ENCODE results near the gene SPANXB1. TPM values are rescaled to one million over a fixed set of nuclear protein-coding genes. Genes with fewer than 3 reads are reported as not detected.
"Not testable (repeated sequence)": the region's sequence is repeated elsewhere in the genome, so short reads cannot be mapped to it uniquely, and the experiment has no call there.

SPANXB1 gene
- not detected in 2 replicates for total RNA-seq (ENCODE audit: low replicate concordance)

- not testable (repeated sequence) for H3K36me3 ChIP-seq; H3K4me3 Mint-ChIP-seq; H3K36me3 Mint-ChIP-seq; H3K4me1 ChIP-seq; H3K9me3 Mint-ChIP-seq; H3K27ac ChIP-seq; H3K9ac ChIP-seq; H3K9me3 ChIP-seq (ENCODE audit: low read depth); H3K27me3 Mint-ChIP-seq (ENCODE audit: insufficient read depth, low read depth); H4K20me1 ChIP-seq (ENCODE audit: low read depth); H3K4me3 ChIP-seq; H2AFZ ChIP-seq (replicated peaks); H3F3A ChIP-seq (ENCODE audit: low read depth); H3K27ac Mint-ChIP-seq; H3K27me3 ChIP-seq; H3K79me2 ChIP-seq (ENCODE audit: low read depth); H3K4me2 ChIP-seq; DNase-seq (ENCODE audit: low spot score); H3K4me1 Mint-ChIP-seq
Measured at GRCh38 chrX:141002568-141002967, at the start of gene SPANXB1. Gene SPANXB1 (plus strand): TSS chrX:141002594. CDS start chrX:141002694, 100 bp downstream.

GRCh38 chrX:140967036-140967435 is 35.4 kb upstream of the SPANXB1 start:
- no peak overlapping the region for H3K4me2 ChIP-seq
- H3K27me3 Mint-ChIP-seq (ENCODE audit: insufficient read depth, low read depth) = peaks cover 5% of the 10 kb centered on the region
- no peak for DNase-seq (ENCODE audit: low spot score)
- H3K9me3 Mint-ChIP-seq = peaks cover 2% of the 10 kb centered on the region
- H3K36me3 ChIP-seq = no peaks in the 10 kb centered on the region
- H3K4me3 ChIP-seq = no peak overlapping the region
- H3K79me2 ChIP-seq (ENCODE audit: low read depth) = no peaks in the 10 kb centered on the region
- H3K4me1 Mint-ChIP-seq = no peaks in the 10 kb centered on the region
- H4K20me1 ChIP-seq (ENCODE audit: low read depth) = no peaks in the 10 kb centered on the region
- no peaks in the 10 kb centered on the region for H3K27me3 ChIP-seq
- no peak overlapping the region for H2AFZ ChIP-seq (replicated peaks)
- no peak for TF ChIP-seq EZH2 (IDR thresholded peaks at IDR 0.05)
- TF ChIP-seq EZH2phosphoT487 (IDR thresholded peaks at IDR 0.05) = no peak
- TF ChIP-seq CTCF (IDR thresholded peaks at IDR 0.05) = no peak
- H3K9me3 ChIP-seq (ENCODE audit: low read depth) = no peaks in the 10 kb centered on the region
- no peak overlapping the region for H3K4me3 Mint-ChIP-seq
- H3K36me3 Mint-ChIP-seq = no peaks in the 10 kb centered on the region
- H3K27ac ChIP-seq = no peak overlapping the region
- no peak overlapping the region for H3K9ac ChIP-seq
- H3F3A ChIP-seq (ENCODE audit: low read depth) = no peaks in the 10 kb centered on the region
- H3K27ac Mint-ChIP-seq = no peak overlapping the region
- no peaks in the 10 kb centered on the region for H3K4me1 ChIP-seq

- H3K4me1 Mint-ChIP-seq = no peaks in the 10 kb centered on the region
- peaks cover 3% of the 10 kb centered on the region for H3K27me3 Mint-ChIP-seq (ENCODE audit: insufficient read depth, low read depth)
- H3K9me3 Mint-ChIP-seq = no peaks in the 10 kb centered on the region
Measured at GRCh38 chrX:140971099-140971795, 31.1 kb upstream of the SPANXB1 start.

More at GRCh38 chrX:140971099-140971795, 31.1 kb upstream of the SPANXB1 start:
- H3K4me2 ChIP-seq = no peak overlapping the region
- no peak overlapping the region for H3K27ac ChIP-seq
- H3K79me2 ChIP-seq (ENCODE audit: low read depth) = no peaks in the 10 kb centered on the region
- H4K20me1 ChIP-seq (ENCODE audit: low read depth) = no peaks in the 10 kb centered on the region
- H3K9me3 ChIP-seq (ENCODE audit: low read depth) = no peaks in the 10 kb centered on the region
- DNase-seq (ENCODE audit: low spot score) = no peak
- H3K36me3 Mint-ChIP-seq = no peaks in the 10 kb centered on the region
- H3K4me3 ChIP-seq = no peak overlapping the region
- H3K4me3 Mint-ChIP-seq = no peak overlapping the region
- no peak overlapping the region for H3K27ac Mint-ChIP-seq
- TF ChIP-seq EZH2 (IDR thresholded peaks at IDR 0.05) (no peak), CTCF (IDR thresholded peaks at IDR 0.05) (no peak), EZH2phosphoT487 (IDR thresholded peaks at IDR 0.05) (no peak)
- H2AFZ ChIP-seq (replicated peaks) = no peak overlapping the region
- no peaks in the 10 kb centered on the region for H3K36me3 ChIP-seq
- no peaks in the 10 kb centered on the region for H3K27me3 ChIP-seq
- H3K4me1 ChIP-seq = no peaks in the 10 kb centered on the region
- no peaks in the 10 kb centered on the region for H3F3A ChIP-seq (ENCODE audit: low read depth)
- no peak overlapping the region for H3K9ac ChIP-seq

All from neural progenitor cell (in vitro differentiated cells).